Dendritic cell treated with granulocyte-macrophage colony-stimulating factor and Interleukin-4, amounts not matched to agents 40 ng/mL and 50 ng/mL, for 4 days (primary cell): Measurements from ENCODE around the gene SKOR1.

Experiments used
- H3K27ac Mint-ChIP-seq: one replicate; pipeline ENCODE4 v1.8.0; 2022; ENCODE audit warnings: mild to moderate bottlenecking, mixed read lengths
- H3K27me3 Mint-ChIP-seq: one replicate; pipeline ENCODE4 v1.8.0; 2022; ENCODE audit warnings: mild to moderate bottlenecking, mixed read lengths
- H3K36me3 Mint-ChIP-seq: one replicate; pipeline ENCODE4 v1.8.0; 2022; ENCODE audit warnings: low read depth, mixed read lengths
- H3K4me1 Mint-ChIP-seq: one replicate; pipeline ENCODE4 v1.8.0; 2022; ENCODE audit warnings: low read depth, mixed read lengths
- H3K4me3 Mint-ChIP-seq: one replicate; pipeline ENCODE4 v1.8.0; 2022; ENCODE audit warnings: mild to moderate bottlenecking, moderate library complexity, mixed read lengths
- H3K9me3 Mint-ChIP-seq: one replicate; pipeline ENCODE4 v1.8.0; 2022; ENCODE audit warnings: mixed read lengths
- intact Hi-C: fragments of 100-400 bp; cut with micrococcal nuclease; formaldehyde crosslinking; loops from one replicate; pipeline ENCODE4 v1.15.0; 2022

Gene SKOR1

DNA sequence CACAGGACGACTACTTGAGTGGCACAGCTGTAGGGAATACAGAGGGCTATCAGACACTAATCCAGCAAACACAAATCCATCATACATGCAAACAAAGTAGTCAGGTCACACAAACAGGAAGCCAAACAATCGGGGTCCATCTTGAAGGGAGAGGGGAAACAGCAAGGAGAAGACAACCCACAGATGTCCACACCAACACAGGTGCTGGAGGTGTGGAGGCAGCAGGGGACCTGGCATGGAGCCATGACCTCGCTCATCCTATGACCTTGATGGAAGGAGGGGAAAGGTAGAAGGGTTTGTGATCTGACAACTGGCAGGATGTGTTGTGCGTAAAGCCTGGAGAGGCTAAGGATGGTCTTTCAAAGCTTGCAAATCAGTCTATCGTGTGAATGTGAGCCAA, 39.9 kb upstream of the SKOR1 start:
- intact Hi-C loops = no loop called here
- Mint-ChIP-seq H3K4me3 (no peak overlapping the region), H3K4me1 (peaks cover 17% of the 10 kb centered on the region), H3K36me3 (peaks cover 24% of the 10 kb centered on the region), H3K9me3 (no peaks in the 10 kb centered on the region), H3K27ac (no peak overlapping the region), H3K27me3 (no peaks in the 10 kb centered on the region)

DNA sequence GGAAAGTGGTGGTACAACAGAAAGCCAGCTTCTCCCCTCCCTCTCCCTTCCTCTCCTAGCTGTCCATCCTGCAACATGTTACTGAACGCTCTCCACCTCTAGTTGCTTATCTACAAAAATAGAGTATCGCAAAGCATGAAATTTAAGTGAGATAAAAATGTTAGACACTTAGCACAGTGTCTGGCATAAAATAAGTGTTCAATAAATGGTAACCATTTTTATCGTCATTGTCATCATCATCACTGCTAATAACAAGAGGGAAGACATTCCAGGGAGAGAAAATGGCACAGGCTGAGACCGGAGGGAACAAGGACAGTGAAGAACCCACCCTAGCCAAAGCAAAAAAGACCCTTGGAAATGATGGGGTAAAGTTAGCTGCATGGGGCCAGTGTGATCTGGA, 38.7 kb upstream of the SKOR1 start:
- H3K4me3 Mint-ChIP-seq = no peak overlapping the region
- H3K36me3 Mint-ChIP-seq = peaks cover 32% of the 10 kb centered on the region
- peaks cover 13% of the 10 kb centered on the region for H3K4me1 Mint-ChIP-seq
- no peak overlapping the region for H3K27ac Mint-ChIP-seq
- no peaks in the 10 kb centered on the region for H3K9me3 Mint-ChIP-seq
- intact Hi-C loops = no loop called here
- no peaks in the 10 kb centered on the region for H3K27me3 Mint-ChIP-seq

DNA sequence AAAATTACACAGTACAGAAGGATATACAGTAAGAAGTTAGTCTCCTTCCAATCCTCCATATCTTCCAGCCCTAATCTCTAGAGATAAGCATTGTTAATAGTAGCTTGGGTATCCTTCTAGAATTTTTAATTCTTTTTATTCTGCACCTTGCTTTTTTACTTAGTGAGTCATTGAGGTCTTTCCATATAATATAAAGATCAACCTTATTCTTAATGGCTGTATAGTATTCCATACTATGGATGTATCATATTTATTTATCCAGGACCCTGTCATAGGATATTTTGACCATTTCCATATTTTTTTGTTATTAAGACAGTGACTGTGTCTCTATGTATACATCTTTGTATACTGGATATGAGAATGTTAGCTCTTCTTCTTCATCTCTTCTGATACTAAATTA, 36.3 kb upstream of the SKOR1 start:
- Mint-ChIP-seq H3K4me1 (peaks cover 4% of the 10 kb centered on the region), H3K36me3 (peaks cover 20% of the 10 kb centered on the region), H3K27ac (no peak overlapping the region), H3K4me3 (no peak overlapping the region), H3K9me3 (no peaks in the 10 kb centered on the region), H3K27me3 (no peaks in the 10 kb centered on the region)
- intact Hi-C loops = no loop called here

DNA sequence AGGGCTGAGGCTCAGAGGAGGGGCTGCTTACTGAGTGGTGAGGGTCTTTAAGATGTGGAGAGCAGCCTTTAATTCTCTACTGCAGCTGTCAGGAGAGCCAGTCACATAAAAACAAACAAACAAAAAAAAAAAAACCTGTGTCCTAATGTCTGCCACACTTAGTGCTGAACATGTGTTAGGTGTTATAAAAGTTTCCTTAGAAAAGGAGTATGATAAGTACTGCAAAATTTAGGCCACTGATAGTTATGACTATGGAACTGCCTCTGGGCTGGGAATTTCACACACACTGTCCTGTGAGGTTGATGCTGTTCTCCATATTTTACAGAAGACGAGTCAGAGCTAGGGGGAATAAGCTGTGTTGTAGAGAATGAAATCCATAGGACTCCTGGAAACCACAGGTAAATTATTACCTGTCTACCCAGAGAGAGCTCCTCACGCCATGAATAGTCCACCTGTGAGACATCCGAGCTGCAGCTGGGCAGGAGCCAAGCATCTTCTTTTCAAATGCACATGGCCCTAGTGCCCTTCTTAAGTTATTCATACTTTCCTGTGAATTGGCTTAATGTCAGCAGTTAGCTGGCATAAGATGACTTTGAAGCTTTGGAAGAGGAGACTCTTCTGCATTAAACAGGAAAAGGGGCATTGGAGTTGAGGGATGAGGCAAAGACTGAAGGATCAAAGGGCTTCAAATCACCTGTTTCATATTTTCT, 34.5 kb upstream of the SKOR1 start:
- intact Hi-C loops = no loop called here
- Mint-ChIP-seq H3K27me3 (no peaks in the 10 kb centered on the region), H3K4me1 (peaks cover 4% of the 10 kb centered on the region), H3K36me3 (peaks cover 22% of the 10 kb centered on the region), H3K4me3 (no peak overlapping the region), H3K9me3 (peaks cover 10% of the 10 kb centered on the region), H3K27ac (no peak overlapping the region)

DNA sequence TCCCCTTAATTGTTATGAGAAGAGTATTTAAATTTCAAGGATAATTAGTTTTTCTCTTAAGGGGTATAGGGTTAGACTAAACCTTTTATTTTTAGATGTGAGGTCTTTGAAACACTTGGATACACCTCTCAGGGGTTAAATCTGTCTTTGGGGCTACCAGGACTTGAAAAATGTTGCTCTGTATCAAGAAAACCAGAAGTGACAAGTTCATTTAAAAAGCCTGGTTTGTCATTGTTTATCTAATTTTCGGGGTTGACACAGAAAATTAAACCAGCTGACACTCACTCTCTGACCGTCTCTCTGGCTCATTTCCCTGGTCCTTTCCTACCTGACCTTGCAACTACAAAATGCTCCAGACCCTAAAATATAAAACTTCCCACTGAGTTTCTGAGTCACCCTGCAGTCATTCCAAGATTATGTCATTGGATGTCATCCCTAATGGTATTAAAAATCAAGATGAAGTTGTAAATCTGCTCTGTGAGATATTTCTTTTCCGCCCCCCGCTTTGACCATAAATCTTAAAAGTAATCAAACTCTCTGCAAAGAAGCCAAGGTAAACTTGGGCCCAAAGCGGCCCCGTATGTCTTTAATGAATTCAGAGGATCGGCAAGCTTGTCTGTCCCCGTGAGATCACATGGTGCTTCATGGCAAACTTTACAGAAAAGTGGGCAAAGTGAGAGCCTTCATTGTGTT, 32.9 kb upstream of the SKOR1 start:
- Mint-ChIP-seq H3K4me1 (no peaks in the 10 kb centered on the region), H3K9me3 (peaks cover 10% of the 10 kb centered on the region), H3K36me3 (peaks cover 28% of the 10 kb centered on the region), H3K27me3 (no peaks in the 10 kb centered on the region), H3K27ac (no peak overlapping the region), H3K4me3 (no peak overlapping the region)
- intact Hi-C loops = no loop called here

DNA sequence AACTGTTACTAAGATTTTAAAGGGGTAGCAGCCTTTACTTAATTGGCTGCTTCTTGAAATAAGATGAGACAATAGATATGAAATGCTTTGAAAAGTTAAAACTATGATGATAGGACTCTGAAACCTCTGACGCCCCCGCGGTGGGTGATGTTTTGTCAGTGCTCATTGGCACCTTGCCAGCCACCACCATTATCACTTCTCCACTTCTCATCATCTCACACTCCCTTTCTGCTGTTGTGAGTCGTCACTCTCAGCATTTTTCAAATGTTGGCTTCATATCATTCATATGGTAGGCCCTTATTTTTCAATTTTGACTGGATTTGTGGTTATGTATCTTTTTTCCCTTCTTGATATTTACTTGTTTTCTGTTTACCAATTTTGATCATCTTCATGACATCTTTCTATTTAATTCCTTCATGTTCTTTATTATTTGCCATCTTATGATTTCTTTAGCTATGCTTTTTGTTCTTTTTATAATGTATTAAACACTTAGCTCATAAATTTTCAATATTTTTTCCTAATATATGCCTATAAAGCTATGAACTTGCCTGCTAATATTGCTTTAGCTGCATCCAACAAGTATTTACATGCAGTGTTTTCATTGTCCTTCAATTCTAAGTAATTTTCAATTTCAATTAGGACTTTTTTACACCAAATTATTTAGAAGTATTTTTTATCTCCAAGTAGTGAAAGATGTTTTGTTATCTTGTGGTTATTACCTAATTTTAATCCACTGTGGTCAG, 30.3 kb upstream of the SKOR1 start:
- no peaks in the 10 kb centered on the region for H3K4me1 Mint-ChIP-seq
- H3K27me3 Mint-ChIP-seq = no peaks in the 10 kb centered on the region
- H3K27ac Mint-ChIP-seq = no peak overlapping the region
- intact Hi-C loops = no loop called here
- peaks cover 10% of the 10 kb centered on the region for H3K9me3 Mint-ChIP-seq
- no peak overlapping the region for H3K4me3 Mint-ChIP-seq
- peaks cover 39% of the 10 kb centered on the region for H3K36me3 Mint-ChIP-seq

DNA sequence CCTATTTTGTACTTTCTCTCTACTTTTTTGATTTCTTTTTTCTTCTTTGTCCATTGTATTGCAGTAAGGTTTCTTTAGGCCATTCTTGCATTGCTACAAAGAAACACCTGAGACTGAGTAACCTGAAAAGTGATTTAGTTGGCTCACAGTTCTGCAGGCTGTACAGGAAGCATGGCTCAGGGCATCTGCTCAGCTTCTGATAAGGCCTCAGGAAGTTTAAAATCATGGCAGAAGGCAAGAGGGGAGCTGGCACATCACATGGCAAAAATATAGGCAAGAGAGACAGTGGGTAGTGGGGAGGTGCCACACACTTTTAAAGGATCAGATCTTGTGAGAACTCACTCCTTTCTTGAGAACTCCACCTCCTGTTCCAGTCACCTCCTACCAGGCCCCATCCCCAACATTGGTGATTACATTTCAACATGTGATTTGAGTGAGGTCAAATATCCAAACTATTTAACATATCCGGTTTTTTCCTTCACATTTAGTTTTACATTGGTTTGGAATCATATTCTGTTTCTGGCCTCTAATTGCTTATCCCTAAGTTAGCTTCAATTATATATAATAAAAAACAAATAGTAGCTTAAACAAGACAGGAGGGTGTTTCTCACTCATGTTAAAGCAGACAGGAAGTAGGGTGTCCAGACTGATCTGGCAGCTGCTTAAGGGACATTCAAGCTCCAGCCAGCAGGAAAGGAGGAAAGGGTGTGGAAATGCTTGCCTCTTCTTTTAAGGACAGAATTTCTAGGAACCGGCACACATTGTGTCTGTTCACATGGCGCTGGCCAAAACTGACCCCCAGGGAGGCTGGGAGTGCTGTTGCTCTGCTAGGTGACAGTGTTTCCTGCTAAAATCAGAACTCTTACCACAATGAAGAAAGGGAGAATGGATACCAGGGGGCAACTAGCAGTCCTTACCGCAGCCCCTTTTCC, 28.8 kb upstream of the SKOR1 start:
- Mint-ChIP-seq H3K27ac (no peak overlapping the region), H3K9me3 (peaks cover 10% of the 10 kb centered on the region), H3K4me3 (no peak overlapping the region), H3K4me1 (no peaks in the 10 kb centered on the region), H3K36me3 (peaks cover 28% of the 10 kb centered on the region), H3K27me3 (no peaks in the 10 kb centered on the region)
- intact Hi-C loops = no loop called here

DNA sequence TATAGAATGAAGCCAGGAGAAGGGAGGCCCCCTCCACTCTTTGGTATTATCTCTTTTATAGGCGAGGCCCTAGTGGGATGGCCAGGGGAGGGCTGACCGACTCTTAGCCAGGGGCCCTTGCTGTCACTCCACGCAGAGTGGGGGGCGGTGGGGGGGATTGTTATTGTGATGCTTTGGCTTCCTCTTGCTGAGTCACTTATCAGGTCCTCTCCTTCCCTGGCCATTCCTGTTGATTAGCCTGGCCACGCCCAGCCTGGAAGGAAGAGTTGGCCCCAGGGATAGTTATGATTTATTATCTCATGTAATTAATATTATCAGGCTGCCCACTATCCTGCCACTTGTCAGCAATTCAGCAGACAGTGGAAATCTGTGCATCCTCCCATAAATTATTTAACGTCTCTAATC, 25.5 kb upstream of the SKOR1 start:
- Mint-ChIP-seq H3K4me1 (peaks cover 8% of the 10 kb centered on the region), H3K9me3 (peaks cover 6% of the 10 kb centered on the region), H3K27ac (no peak overlapping the region), H3K27me3 (no peaks in the 10 kb centered on the region), H3K4me3 (no peak overlapping the region), H3K36me3 (peaks cover 33% of the 10 kb centered on the region)
- intact Hi-C loops = no loop called here

DNA sequence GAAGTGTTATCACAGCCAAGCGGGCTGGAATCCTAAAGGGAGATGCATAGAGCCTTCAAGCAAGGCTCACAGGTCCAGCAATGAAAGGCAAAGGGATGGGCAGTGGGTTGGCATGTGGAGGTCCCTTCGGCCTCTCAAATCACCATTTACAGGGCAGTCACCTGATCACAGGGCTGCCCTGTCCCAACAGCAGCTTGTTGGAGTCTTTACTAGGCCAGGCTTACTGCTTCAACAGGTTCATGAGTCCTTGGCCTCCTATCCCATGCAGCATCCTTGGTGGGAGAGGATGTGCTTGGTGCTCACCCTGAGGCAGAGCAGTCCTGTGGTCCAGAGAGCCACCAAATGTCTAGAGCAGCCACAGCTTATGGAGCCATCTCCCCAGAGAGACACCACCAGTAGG, 24.2 kb upstream of the SKOR1 start:
- Mint-ChIP-seq H3K9me3 (no peaks in the 10 kb centered on the region), H3K4me1 (peaks cover 8% of the 10 kb centered on the region), H3K27me3 (no peaks in the 10 kb centered on the region), H3K4me3 (no peak overlapping the region), H3K27ac (no peak overlapping the region), H3K36me3 (peaks cover 26% of the 10 kb centered on the region)
- intact Hi-C loops = no loop called here

DNA sequence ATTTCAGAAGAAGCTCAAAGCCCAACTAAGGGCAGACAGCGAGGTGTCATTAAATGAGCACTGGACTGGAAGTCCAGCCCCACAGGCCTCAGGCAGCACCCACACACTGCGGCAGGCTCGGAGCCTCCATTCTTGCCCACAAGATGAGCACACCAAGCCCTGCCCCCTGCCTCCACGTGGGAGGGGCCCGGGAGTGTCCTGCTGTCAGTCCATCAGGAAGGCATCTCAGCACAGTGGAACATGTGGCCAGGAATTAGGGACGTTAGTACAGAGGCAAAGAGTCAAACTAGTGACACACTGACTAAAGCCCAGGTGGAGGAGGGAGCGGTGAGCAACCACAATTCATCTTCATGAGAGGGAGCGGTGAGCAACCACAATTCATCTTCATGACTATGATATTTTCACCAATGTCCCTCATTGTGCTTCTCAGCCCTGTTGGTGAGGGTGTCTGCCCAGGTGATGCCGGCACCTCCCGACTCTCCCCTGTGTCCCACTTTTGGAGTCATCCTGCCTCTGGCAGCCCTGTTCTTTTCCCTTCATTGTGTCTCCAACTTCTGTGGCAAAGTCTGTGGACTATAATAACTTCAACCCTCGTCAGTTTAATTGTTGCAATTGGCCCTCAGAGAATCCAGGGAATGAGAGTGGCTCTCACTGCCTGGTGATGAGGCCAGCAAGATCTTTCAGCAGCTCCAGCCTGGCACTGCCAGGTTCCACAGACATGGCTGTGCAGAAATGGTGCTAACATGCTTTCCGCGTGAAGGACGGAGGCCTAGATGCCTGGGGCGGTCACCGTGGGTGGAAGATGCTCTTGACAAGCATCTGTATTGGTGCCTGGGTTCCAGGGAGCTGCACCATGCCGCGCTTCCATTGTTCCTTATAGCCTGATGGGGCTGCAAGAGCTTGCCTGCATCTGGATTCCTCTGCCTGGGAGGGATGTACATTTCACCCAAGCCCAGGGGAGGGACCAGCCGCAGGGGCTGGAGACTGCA, 23.1 kb upstream of the SKOR1 start:
- Mint-ChIP-seq H3K27ac (no peak overlapping the region), H3K4me3 (no peak overlapping the region), H3K36me3 (peaks cover 34% of the 10 kb centered on the region), H3K27me3 (no peaks in the 10 kb centered on the region), H3K9me3 (no peaks in the 10 kb centered on the region), H3K4me1 (peaks cover 8% of the 10 kb centered on the region)
- intact Hi-C loops = no loop called here

DNA sequence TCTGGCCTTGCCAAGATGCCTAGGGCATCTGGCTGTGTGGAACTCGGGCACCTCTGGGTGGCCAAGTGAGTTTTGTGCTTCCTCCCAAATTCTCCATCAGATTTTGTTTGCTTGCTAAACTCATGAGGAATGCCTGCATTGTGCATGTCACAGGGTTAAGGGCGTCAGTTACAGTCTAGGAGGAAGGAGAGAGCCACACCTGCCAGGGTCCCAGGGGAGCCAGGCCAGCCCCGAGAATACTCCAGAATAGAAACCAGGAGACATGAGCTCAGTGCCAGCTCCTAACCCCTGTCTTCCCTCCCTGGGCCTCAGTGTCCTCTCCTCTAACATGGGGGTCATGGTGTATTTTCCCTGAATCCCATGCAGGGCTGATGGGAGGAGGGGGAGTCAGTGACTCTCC, 22.0 kb upstream of the SKOR1 start:
- intact Hi-C loops = no loop called here
- H3K36me3 Mint-ChIP-seq = peaks cover 35% of the 10 kb centered on the region
- H3K4me1 Mint-ChIP-seq = peaks cover 8% of the 10 kb centered on the region
- H3K4me3 Mint-ChIP-seq = no peak overlapping the region
- no peak overlapping the region for H3K27ac Mint-ChIP-seq
- H3K9me3 Mint-ChIP-seq = no peaks in the 10 kb centered on the region
- no peaks in the 10 kb centered on the region for H3K27me3 Mint-ChIP-seq

DNA sequence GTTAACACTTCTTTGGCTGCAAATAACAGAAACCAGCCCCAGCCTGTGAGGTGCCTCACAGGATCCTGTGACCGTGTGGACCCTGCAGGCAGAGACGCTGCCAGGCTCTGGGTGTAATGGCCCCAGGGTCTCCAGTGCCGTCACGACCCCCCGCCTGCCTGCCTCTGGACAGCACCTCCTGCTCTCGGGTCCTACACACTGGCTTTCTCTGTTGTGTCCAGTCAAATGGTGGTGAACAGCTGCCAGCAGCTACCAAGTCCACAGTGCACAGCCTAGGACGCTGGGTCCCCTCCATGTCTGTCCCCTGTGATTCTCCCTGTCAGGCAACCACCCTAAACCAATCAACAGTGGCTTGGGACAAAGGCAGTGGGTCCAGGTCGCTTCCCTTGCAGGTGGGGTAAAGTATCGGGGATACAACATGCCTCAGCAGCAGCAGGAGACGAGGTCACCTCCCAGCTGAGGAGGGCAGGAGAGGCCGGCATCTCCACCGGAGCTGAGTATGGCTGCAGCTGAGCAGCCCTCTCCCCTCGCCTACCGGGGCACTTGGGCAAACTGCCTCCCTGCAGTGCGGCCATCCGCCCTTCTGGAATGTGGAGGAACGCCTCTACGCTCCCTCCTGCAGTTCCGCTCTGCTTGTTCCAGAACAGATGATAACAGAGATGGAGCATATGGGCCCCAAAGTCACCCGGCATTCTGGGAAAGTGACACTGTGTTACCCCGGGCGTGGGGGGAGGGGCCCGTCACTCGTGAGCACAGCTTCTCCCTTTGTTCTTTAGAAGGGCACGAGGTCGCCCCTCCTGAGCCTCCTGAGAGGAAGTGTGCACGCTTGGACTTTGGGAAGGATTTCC, 21.1 kb upstream of the SKOR1 start:
- no peaks in the 10 kb centered on the region for H3K27me3 Mint-ChIP-seq
- no peak overlapping the region for H3K4me3 Mint-ChIP-seq
- H3K36me3 Mint-ChIP-seq = peaks cover 38% of the 10 kb centered on the region
- H3K27ac Mint-ChIP-seq = no peak overlapping the region
- peaks cover 8% of the 10 kb centered on the region for H3K4me1 Mint-ChIP-seq
- intact Hi-C loops = no loop called here
- H3K9me3 Mint-ChIP-seq = no peaks in the 10 kb centered on the region
